Transverse colon (tissue), 4 donors: ENCODE measurements around the gene GMEB2. TPM values are rescaled to one million over a fixed set of nuclear protein-coding genes. Genes with fewer than 3 reads are reported as not detected.
A peak's percentile ranks its signal among the peaks of the same experiment; 100 is the strongest.
"Not testable (repeated sequence)": the region's sequence is repeated elsewhere in the genome, so short reads cannot be mapped to it uniquely, and the experiment has no call there.

Experiments used
- DNase-seq: peaks from one replicate; pipeline ENCODE4 v3.0.0-alpha.2; 2019
- H3K27ac ChIP-seq, 4 donors: fragments of 200-600 bp; sonication (generic); 2 replicates each; pipeline ENCODE4 v1.5.1; 2016 to 2018; ENCODE audit warnings: inconsistent platforms in 4 of 4
- H3K27me3 ChIP-seq: fragments of 200-600 bp; sonication (generic); 2 replicates; pipeline ENCODE4 v1.5.1; 2017; ENCODE audit warnings: inconsistent platforms
- H3K36me3 ChIP-seq, 4 donors: fragments of 200-600 bp; sonication (generic); 2 replicates each; pipeline ENCODE4 v1.5.1; 2017 to 2019; ENCODE audit warnings: inconsistent platforms in 4 of 4
- H3K4me1 ChIP-seq, 4 donors: fragments of 200-600 bp; sonication (generic); 2 replicates each; pipeline ENCODE4 v1.5.1; 2017 to 2020; ENCODE audit warnings: inconsistent platforms in 4 of 4
- H3K4me3 ChIP-seq, 4 donors: fragments of 200-600 bp; sonication (generic); 1 replicate in 1 of 4; 2 replicates in 3 of 4; pipeline versions ENCODE4 v1.5.1 to v1.6.1; 2017 to 2019; ENCODE audit warnings: inconsistent platforms in 4 of 4
- H3K9me3 ChIP-seq, 2 donors: fragments of 200-600 bp; sonication (generic); 2 replicates each; pipeline ENCODE4 v1.5.1; 2017 to 2019; ENCODE audit warnings: inconsistent platforms in 2 of 2
- CTCF ChIP-seq, 5 experiments: fragments of 200-600 bp in 3 of 5; fragments of 450-650 bp in 2 of 5; sonication (generic) in 3 of 5; IDR thresholded peaks; 1 replicate in 2 of 5; 2 replicates in 3 of 5; pipeline ENCODE4 v1.5.1; 2016 to 2017; ENCODE audit warnings: antibody characterized with exemption in 5 of 5, inconsistent platforms in 3 of 5, mild to moderate bottlenecking in 2 of 5, moderate library complexity in 1 of 5
- EP300 ChIP-seq: sonication (generic); formaldehyde crosslinking; IDR thresholded peaks from one replicate; pipeline ENCODE4 v1.6.1; 2017; ENCODE audit warnings: antibody characterized with exemption, low read depth
- POLR2A ChIP-seq: fragments of 450-650 bp; IDR thresholded peaks from one replicate; pipeline ENCODE4 v1.6.1; 2016; ENCODE audit warnings: antibody characterized with exemption, mild to moderate bottlenecking, moderate library complexity
- POLR2AphosphoS5 ChIP-seq, 3 donors: sonication (generic); formaldehyde crosslinking; IDR thresholded peaks; one replicate each; pipeline ENCODE4 v1.6.1; 2016; ENCODE audit warnings: antibody characterized with exemption in 3 of 3
- WGBS, 2 donors: methylation state at CpG; one replicate each; pipeline ENCODE4 v1.1.5; 2018; ENCODE audit warnings: low coverage in 1 of 2; 5-methylcytosine and 5-hydroxymethylcytosine counted together
- in situ Hi-C, 4 donors: fragments of 200-750 bp; cut with MboI; loops; one replicate each; pipeline versions ENCODE4 v1.15.0 to v1.15.1; 2017; ENCODE audit warnings: low sequenced_read_pairs in 3 of 4, low pct_ligation_motif_present in 1 of 4, low pct_unique_long_range_greater_than_20kb in 1 of 4
- intact Hi-C: fragments of 100-400 bp; cut with DNase I; formaldehyde crosslinking; loops from one replicate; pipeline ENCODE4 v1.15.1; 2023; ENCODE audit warnings: low total_unique reads
- total RNA-seq, 4 donors: library from RNA; depleted of rRNA; stranded (reverse); fragments of >200 nt; gene quantifications; one replicate each; pipeline ENCODE4 v1.1.0, GENCODE V29; 2016

Gene GMEB2
- total RNA-seq, 4 donors from 2014 or later, result 9.0 to 20.3 (median 13.5) TPM

GRCh38 chr20:63641146-63641791, 14.4 kb upstream of the GMEB2 start:
- in situ Hi-C loops, result loop anchor here in 1 of 4 donors (25.0 kb wide), 1 partner anchor 104 kb away; the partner anchor contains the start of genes PTK6 and SRMS
- H3K4me3 ChIP-seq, result peak overlapping the region; percentile 17 to 61 (median 52)
- intact Hi-C loops, result no loop called here

GRCh38 chr20:63640686-63641085, 13.8 kb upstream of the GMEB2 start:
- H3K36me3 ChIP-seq, H3K27me3 ChIP-seq, H3K9me3 ChIP-seq, intact Hi-C loops: not testable (repeated sequence)
- in situ Hi-C loops, result loop anchor here in 1 of 4 donors (25.0 kb wide), 1 partner anchor 103 kb away; the partner anchor contains the start of genes PTK6 and SRMS
- DNase-seq, result peak; percentile 27
- Histone ChIP-seq H3K4me1 (peaks cover 6 to 15% (median 11%) of the 10 kb centered on the region in 4 donors), H3K27ac (peak overlapping the region; percentile 56 to 74 (median 64)), H3K4me3 (peak overlapping the region in 3 of 4 donors; percentile 2 to 19 (median 9))
- WGBS, 2 donors, result 70% methylated on average over 2 of the region's 17 CpGs; no CpG with 5 or more reads in 1 of the 2 donors

More at GRCh38 chr20:63641146-63641791, 14.4 kb upstream of the GMEB2 start:
- WGBS, 2 donors, result 25% methylated on average over 13 of the region's 47 CpGs; no CpG with 5 or more reads in 1 of the 2 donors
- peak; percentile 41 for DNase-seq
- H3K36me3 ChIP-seq, result no peaks in the 10 kb centered on the region
- H3K4me1 ChIP-seq, result peaks cover 6 to 15% (median 11%) of the 10 kb centered on the region in 4 donors
- TF ChIP-seq CTCF (IDR thresholded peaks at IDR 0.05) (no peak), POLR2AphosphoS5 (IDR thresholded peaks at IDR 0.05) (peak in 1 of 3 donors; percentile 7)
- H3K9me3 ChIP-seq, result no peaks in the 10 kb centered on the region
- no peaks in the 10 kb centered on the region for H3K27me3 ChIP-seq
- H3K27ac ChIP-seq, result peak overlapping the region; percentile 76 to 91 (median 84)

- Histone ChIP-seq H3K27me3 (no peaks in the 10 kb centered on the region), H3K4me1 (peaks cover 6 to 15% (median 11%) of the 10 kb centered on the region in 4 donors), H3K4me3 (peak overlapping the region in 1 of 4 donors; percentile 19), H3K9me3 (no peaks in the 10 kb centered on the region), H3K27ac (peak overlapping the region; percentile 56 to 74 (median 64)), H3K36me3 (no peaks in the 10 kb centered on the region)
- intact Hi-C loops (no loop called here), in situ Hi-C loops (loop anchor here in 1 of 4 donors (25.0 kb wide), 1 partner anchor 103 kb away; the partner anchor contains the start of genes PTK6 and SRMS)
- TF ChIP-seq POLR2A, result no peak
- no peak for TF ChIP-seq POLR2AphosphoS5 (IDR thresholded peaks at IDR 0.05)
- TF ChIP-seq CTCF (IDR thresholded peaks at IDR 0.05), result no peak
- no peak for TF ChIP-seq EP300
- WGBS, 2 donors, result 76% methylated on average over 4 of the region's 8 CpGs; no CpG with 5 or more reads in 1 of the 2 donors
- no peak for DNase-seq
Measured at GRCh38 chr20:63640086-63640485, 13.2 kb upstream of the GMEB2 start.

GRCh38 chr20:63639093-63639975, 12.4 kb upstream of the GMEB2 start:
- H3K27me3 ChIP-seq, result no peaks in the 10 kb centered on the region
- peak; percentile 48 for TF ChIP-seq POLR2A
- no peak for TF ChIP-seq POLR2AphosphoS5 (IDR thresholded peaks at IDR 0.05)
- H3K27ac ChIP-seq, result peak overlapping the region; percentile 56 to 74 (median 64)
- H3K9me3 ChIP-seq, result no peaks in the 10 kb centered on the region
- in situ Hi-C loops, result loop anchor here in 1 of 4 donors (25.0 kb wide), 1 partner anchor 102 kb away; the partner anchor contains the start of genes PTK6 and SRMS
- 49 to 61% methylated on average over 7 to 13 of the region's 15 CpGs for WGBS, 2 donors
- H3K4me3 ChIP-seq, result peak overlapping the region in 1 of 4 donors; percentile 19
- intact Hi-C loops, result no loop called here
- H3K4me1 ChIP-seq, result peaks cover 6 to 15% (median 11%) of the 10 kb centered on the region in 4 donors
- H3K36me3 ChIP-seq, result no peaks in the 10 kb centered on the region
- peak; percentile 59 for DNase-seq
